ENCODE data around the gene CHMP5. TPM values are rescaled to one million over a fixed set of nuclear protein-coding genes. Genes with fewer than 3 reads are reported as not detected.
A peak's percentile ranks its signal among the peaks of the same experiment; 100 is the strongest.

The CHMP5 gene
- total RNA-seq, 1 donor from 2014 or later: 108 TPM

- H3K4me3 Mint-ChIP-seq (ENCODE audit: unreplicated experiment): no peak overlapping the region
- H3K9me3 ChIP-seq (ENCODE audit: insufficient read depth, low read depth, low read length): no peaks in the 10 kb centered on the region
Observed at GRCh38 chr9:33236571-33236970, 28.3 kb upstream of the CHMP5 start.

GRCh38 chr9:33239921-33240320 lies 24.9 kb upstream of the CHMP5 start, which contains the start of gene SPINK4:
Gene SPINK4 (plus strand): TSS chr9:33240167. CDS start chr9:33240209, 42 bp downstream.
- no peak within 1 kb of the TSS for H2AFZ ChIP-seq (ENCODE audit: low read depth, low read length)
- no peaks in the 10 kb centered on the region for H3K9me3 Mint-ChIP-seq (ENCODE audit: unreplicated experiment)
- no peaks in the 10 kb centered on the region for H3K36me3 Mint-ChIP-seq (ENCODE audit: low read depth, unreplicated experiment)
- no peaks in the 10 kb centered on the region for H3K36me3 ChIP-seq (ENCODE audit: insufficient read depth, low read length)
- peaks cover 7% of the 10 kb centered on the region for H3K4me1 ChIP-seq (ENCODE audit: insufficient read depth, low read length)
- no peak within 1 kb of the TSS for H3K4me2 ChIP-seq (ENCODE audit: low read length)
- H3K27me3 Mint-ChIP-seq (ENCODE audit: low read depth, unreplicated experiment): peaks cover 36% of the 10 kb centered on the region
- DNase-seq (ENCODE audit: low read depth) (peak; percentile 61), FAIRE-seq (no peak)
- no peak within 1 kb of the TSS for H3K27ac Mint-ChIP-seq (ENCODE audit: unreplicated experiment)
- H3K9me3 ChIP-seq (ENCODE audit: insufficient read depth, low read depth, low read length): no peaks in the 10 kb centered on the region
- H3K4me3 Mint-ChIP-seq (ENCODE audit: unreplicated experiment): no peak within 1 kb of the TSS
- no peaks in the 10 kb centered on the region for H4K20me1 ChIP-seq (ENCODE audit: insufficient read depth, low read length)
- H3K4me1 Mint-ChIP-seq (ENCODE audit: low read depth, unreplicated experiment): no peaks in the 10 kb centered on the region
- peaks cover 4% of the 10 kb centered on the region for H3K27me3 ChIP-seq (ENCODE audit: insufficient read depth, low read length)
- no peak within 1 kb of the TSS for H3K9ac ChIP-seq (ENCODE audit: low read length)
- no peak within 1 kb of the TSS for H3K4me3 ChIP-seq (ENCODE audit: insufficient read depth, low read depth, low read length)
- H3K27ac ChIP-seq (ENCODE audit: low read depth, low read length): no peak within 1 kb of the TSS
- TF ChIP-seq EZH2 (IDR thresholded peaks at IDR 0.05; ENCODE audit: insufficient read depth, low read length) (no peak), CTCF (IDR thresholded peaks at IDR 0.05; ENCODE audit: insufficient read depth, low read depth, low read length) (no peak)
- no peaks in the 10 kb centered on the region for H3K79me2 ChIP-seq (ENCODE audit: insufficient read depth, low read length)

More at GRCh38 chr9:33236571-33236970, 28.3 kb upstream of the CHMP5 start:
- H3K79me2 ChIP-seq (ENCODE audit: insufficient read depth, low read length): no peaks in the 10 kb centered on the region
- TF ChIP-seq CTCF (IDR thresholded peaks at IDR 0.05; ENCODE audit: insufficient read depth, low read depth, low read length) (no peak), EZH2 (IDR thresholded peaks at IDR 0.05; ENCODE audit: insufficient read depth, low read length) (no peak)
- peaks cover 4% of the 10 kb centered on the region for H3K27me3 ChIP-seq (ENCODE audit: insufficient read depth, low read length)
- H3K4me3 ChIP-seq (ENCODE audit: insufficient read depth, low read depth, low read length): no peak overlapping the region
- no peak for DNase-seq (ENCODE audit: low read depth)
- Mint-ChIP-seq H3K27ac (ENCODE audit: unreplicated experiment) (no peak overlapping the region), H3K36me3 (ENCODE audit: low read depth, unreplicated experiment) (no peaks in the 10 kb centered on the region), H3K4me1 (ENCODE audit: low read depth, unreplicated experiment) (peaks cover 5% of the 10 kb centered on the region), H3K27me3 (ENCODE audit: low read depth, unreplicated experiment) (peaks cover 51% of the 10 kb centered on the region), H3K9me3 (ENCODE audit: unreplicated experiment) (peaks cover 3% of the 10 kb centered on the region)
- H3K27ac ChIP-seq (ENCODE audit: low read depth, low read length): no peak overlapping the region
- H3K36me3 ChIP-seq (ENCODE audit: insufficient read depth, low read length): no peaks in the 10 kb centered on the region
- no peak overlapping the region for H3K9ac ChIP-seq (ENCODE audit: low read length)
- H2AFZ ChIP-seq (ENCODE audit: low read depth, low read length): no peak overlapping the region
- FAIRE-seq: no peak
- no peaks in the 10 kb centered on the region for H4K20me1 ChIP-seq (ENCODE audit: insufficient read depth, low read length)
- H3K4me2 ChIP-seq (ENCODE audit: low read length): no peak overlapping the region
- peaks cover 21% of the 10 kb centered on the region for H3K4me1 ChIP-seq (ENCODE audit: insufficient read depth, low read length)

GRCh38 chr9:33241298-33241697 lies 23.6 kb upstream of the CHMP5 start:
- FAIRE-seq (no peak), DNase-seq (ENCODE audit: low read depth) (no peak)
- Mint-ChIP-seq H3K9me3 (ENCODE audit: unreplicated experiment) (no peaks in the 10 kb centered on the region), H3K36me3 (ENCODE audit: low read depth, unreplicated experiment) (peaks cover 2% of the 10 kb centered on the region), H3K4me3 (ENCODE audit: unreplicated experiment) (no peak overlapping the region), H3K27ac (ENCODE audit: unreplicated experiment) (no peak overlapping the region), H3K4me1 (ENCODE audit: low read depth, unreplicated experiment) (no peaks in the 10 kb centered on the region), H3K27me3 (ENCODE audit: low read depth, unreplicated experiment) (peaks cover 30% of the 10 kb centered on the region)
- TF ChIP-seq EZH2 (IDR thresholded peaks at IDR 0.05; ENCODE audit: insufficient read depth, low read length) (no peak), CTCF (IDR thresholded peaks at IDR 0.05; ENCODE audit: insufficient read depth, low read depth, low read length) (no peak)
- no peak overlapping the region for H3K27ac ChIP-seq (ENCODE audit: low read depth, low read length)
- no peaks in the 10 kb centered on the region for H3K36me3 ChIP-seq (ENCODE audit: insufficient read depth, low read length)
- H3K9ac ChIP-seq (ENCODE audit: low read length): no peak overlapping the region
- H3K79me2 ChIP-seq (ENCODE audit: insufficient read depth, low read length): no peaks in the 10 kb centered on the region
- H2AFZ ChIP-seq (ENCODE audit: low read depth, low read length): no peak overlapping the region
- no peaks in the 10 kb centered on the region for H3K9me3 ChIP-seq (ENCODE audit: insufficient read depth, low read depth, low read length)
- no peak overlapping the region for H3K4me2 ChIP-seq (ENCODE audit: low read length)
- no peaks in the 10 kb centered on the region for H4K20me1 ChIP-seq (ENCODE audit: insufficient read depth, low read length)
- no peak overlapping the region for H3K4me3 ChIP-seq (ENCODE audit: insufficient read depth, low read depth, low read length)
- peaks cover 7% of the 10 kb centered on the region for H3K4me1 ChIP-seq (ENCODE audit: insufficient read depth, low read length)
- peaks cover 4% of the 10 kb centered on the region for H3K27me3 ChIP-seq (ENCODE audit: insufficient read depth, low read length)

Data from astrocyte (in vitro differentiated cells and primary cell).